ENCODE measurements around the gene RFPL2.

RFPL2 gene

GRCh38 chr22:32183625-32184024 lies 21.2 kb downstream of the RFPL2 start:
- Histone ChIP-seq H3K9me3 (ENCODE audit: control insufficient read depth, low read length) (no peaks in the 10 kb centered on the region), H3K27ac (no peak overlapping the region), H3K36me3 (ENCODE audit: control insufficient read depth, insufficient read depth, low read length) (no peaks in the 10 kb centered on the region), H3K4me2 (ENCODE audit: low read length) (no peak overlapping the region), H3K4me1 (no peaks in the 10 kb centered on the region), H3K27me3 (ENCODE audit: control insufficient read depth, insufficient read depth, low read length) (no peaks in the 10 kb centered on the region), H3K4me3 (ENCODE audit: low read depth, low read length) (no peak overlapping the region), H2AFZ (no peak overlapping the region), H3K9ac (no peak overlapping the region), H3K79me2 (no peaks in the 10 kb centered on the region)
- no peak for TF ChIP-seq CTCF (IDR thresholded peaks at IDR 0.05)

- Histone ChIP-seq H3K36me3 (ENCODE audit: control insufficient read depth, insufficient read depth, low read length) (no peaks in the 10 kb centered on the region), H3K9ac (no peak overlapping the region), H3K27ac (no peak overlapping the region), H3K4me2 (ENCODE audit: low read length) (no peak overlapping the region), H3K9me3 (ENCODE audit: control insufficient read depth, low read length) (no peaks in the 10 kb centered on the region), H3K27me3 (ENCODE audit: control insufficient read depth, insufficient read depth, low read length) (no peaks in the 10 kb centered on the region), H3K79me2 (no peaks in the 10 kb centered on the region), H2AFZ (no peak overlapping the region), H3K4me1 (no peaks in the 10 kb centered on the region), H3K4me3 (ENCODE audit: low read depth, low read length) (no peak overlapping the region)
- TF ChIP-seq CTCF (IDR thresholded peaks at IDR 0.05): no peak
Observed at GRCh38 chr22:32181043-32181442, 23.8 kb downstream of the RFPL2 start.

- no peak overlapping the region for H3K9ac ChIP-seq
- no peaks in the 10 kb centered on the region for H3K4me1 ChIP-seq
- H3K27me3 ChIP-seq (ENCODE audit: control insufficient read depth, insufficient read depth, low read length): no peaks in the 10 kb centered on the region
- no peak overlapping the region for H2AFZ ChIP-seq
- H3K36me3 ChIP-seq (ENCODE audit: control insufficient read depth, insufficient read depth, low read length): no peaks in the 10 kb centered on the region
- H3K4me2 ChIP-seq (ENCODE audit: low read length): no peak overlapping the region
- no peaks in the 10 kb centered on the region for H3K9me3 ChIP-seq (ENCODE audit: control insufficient read depth, low read length)
- no peaks in the 10 kb centered on the region for H3K79me2 ChIP-seq
- no peak overlapping the region for H3K27ac ChIP-seq
- no peak overlapping the region for H3K4me3 ChIP-seq (ENCODE audit: low read depth, low read length)
- TF ChIP-seq CTCF (IDR thresholded peaks at IDR 0.05): no peak
Observed at GRCh38 chr22:32177221-32177765, 27.6 kb downstream of the RFPL2 start.

- Histone ChIP-seq H3K27ac (no peak overlapping the region), H3K79me2 (no peaks in the 10 kb centered on the region), H3K9me3 (ENCODE audit: control insufficient read depth, low read length) (no peaks in the 10 kb centered on the region), H3K36me3 (ENCODE audit: control insufficient read depth, insufficient read depth, low read length) (no peaks in the 10 kb centered on the region), H3K9ac (no peak overlapping the region), H3K4me1 (no peaks in the 10 kb centered on the region), H3K27me3 (ENCODE audit: control insufficient read depth, insufficient read depth, low read length) (no peaks in the 10 kb centered on the region), H2AFZ (no peak overlapping the region), H3K4me2 (ENCODE audit: low read length) (no peak overlapping the region), H3K4me3 (ENCODE audit: low read depth, low read length) (no peak overlapping the region)
- no peak for TF ChIP-seq CTCF (IDR thresholded peaks at IDR 0.05)
Observed at GRCh38 chr22:32175683-32176644, 28.9 kb downstream of the RFPL2 start.
